ENCODE data around the gene POLR2L. TPM values are rescaled to one million over a fixed set of nuclear protein-coding genes. Genes with fewer than 3 reads are reported as not detected.

POLR2L gene
- total RNA-seq, 1 donor from 2014 or later = 106 TPM

DNA sequence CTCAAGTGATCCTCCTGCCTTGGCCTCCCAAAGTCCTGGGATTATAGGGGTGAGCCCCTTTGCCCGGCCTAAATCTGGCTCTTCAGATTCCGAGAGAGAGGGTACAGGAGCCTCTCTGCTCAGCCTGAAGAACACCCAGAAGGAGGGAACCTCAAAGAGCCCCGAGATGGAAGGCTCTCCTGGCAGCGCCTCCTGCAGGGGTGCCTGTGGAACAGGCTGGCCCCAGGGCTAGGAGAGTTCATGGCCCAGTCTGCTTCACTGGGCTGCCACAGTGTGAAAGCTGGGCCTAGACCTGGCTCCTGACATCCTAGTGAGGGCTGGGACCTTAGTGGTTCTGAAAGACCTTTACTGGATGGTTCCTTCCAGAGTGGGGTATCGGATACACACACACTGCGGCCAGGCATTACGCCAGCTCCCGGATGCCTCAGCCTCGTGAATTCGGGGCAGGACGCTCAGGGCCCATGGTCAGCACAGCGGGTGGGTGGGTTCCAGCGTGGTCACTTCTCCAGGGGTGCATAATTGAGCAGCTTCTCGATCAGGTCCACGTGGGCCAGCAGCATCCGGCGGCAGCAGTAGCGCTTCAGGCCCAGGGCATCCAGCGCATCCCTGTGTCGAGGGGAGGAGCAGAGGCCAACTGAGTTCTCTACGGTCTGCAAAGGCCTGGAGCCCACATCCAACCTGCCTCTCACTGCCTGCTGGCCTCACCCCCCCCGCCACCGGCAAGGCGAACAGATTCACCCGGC lies 2.3 kb downstream of the POLR2L start:
- Mint-ChIP-seq H3K27me3 (no peaks in the 10 kb centered on the region), H3K27ac (peak overlapping the region; percentile 75), H3K9me3 (no peaks in the 10 kb centered on the region), H3K36me3 (no peaks in the 10 kb centered on the region), H3K4me3 (peak overlapping the region; percentile 88), H3K4me1 (ENCODE audit: unreplicated experiment) (peaks cover 16% of the 10 kb centered on the region)
- DNase-seq (ENCODE audit: extremely low spot score, unreplicated experiment) = no peak
- TF ChIP-seq, protein P1, sequence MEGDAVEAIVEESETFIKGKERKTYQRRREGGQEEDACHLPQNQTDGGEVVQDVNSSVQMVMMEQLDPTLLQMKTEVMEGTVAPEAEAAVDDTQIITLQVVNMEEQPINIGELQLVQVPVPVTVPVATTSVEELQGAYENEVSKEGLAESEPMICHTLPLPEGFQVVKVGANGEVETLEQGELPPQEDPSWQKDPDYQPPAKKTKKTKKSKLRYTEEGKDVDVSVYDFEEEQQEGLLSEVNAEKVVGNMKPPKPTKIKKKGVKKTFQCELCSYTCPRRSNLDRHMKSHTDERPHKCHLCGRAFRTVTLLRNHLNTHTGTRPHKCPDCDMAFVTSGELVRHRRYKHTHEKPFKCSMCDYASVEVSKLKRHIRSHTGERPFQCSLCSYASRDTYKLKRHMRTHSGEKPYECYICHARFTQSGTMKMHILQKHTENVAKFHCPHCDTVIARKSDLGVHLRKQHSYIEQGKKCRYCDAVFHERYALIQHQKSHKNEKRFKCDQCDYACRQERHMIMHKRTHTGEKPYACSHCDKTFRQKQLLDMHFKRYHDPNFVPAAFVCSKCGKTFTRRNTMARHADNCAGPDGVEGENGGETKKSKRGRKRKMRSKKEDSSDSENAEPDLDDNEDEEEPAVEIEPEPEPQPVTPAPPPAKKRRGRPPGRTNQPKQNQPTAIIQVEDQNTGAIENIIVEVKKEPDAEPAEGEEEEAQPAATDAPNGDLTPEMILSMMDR (conservative IDR thresholded peaks at IDR 0.05) = peak; percentile 39

DNA sequence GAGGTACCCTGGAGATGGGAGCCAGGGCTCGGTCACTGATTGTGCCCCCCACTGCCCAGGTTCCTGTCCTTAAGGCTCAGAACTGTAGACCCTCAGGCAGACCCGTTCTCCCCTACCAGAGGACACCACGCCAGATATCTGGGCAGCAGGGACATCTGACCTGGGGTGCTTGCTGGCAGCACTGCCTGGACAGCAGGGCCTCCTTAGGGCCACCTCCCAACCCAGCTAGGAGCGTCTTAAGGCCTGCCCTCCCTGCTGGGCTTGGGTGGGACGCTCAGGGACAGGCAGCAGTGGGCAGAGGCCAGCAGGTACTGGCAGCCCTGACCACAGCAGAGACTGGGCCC lies 3.1 kb downstream of the POLR2L start:
- peaks cover 12% of the 10 kb centered on the region for H3K4me1 Mint-ChIP-seq (ENCODE audit: unreplicated experiment)
- no peaks in the 10 kb centered on the region for H3K36me3 Mint-ChIP-seq
- no peak overlapping the region for H3K4me3 Mint-ChIP-seq

DNA sequence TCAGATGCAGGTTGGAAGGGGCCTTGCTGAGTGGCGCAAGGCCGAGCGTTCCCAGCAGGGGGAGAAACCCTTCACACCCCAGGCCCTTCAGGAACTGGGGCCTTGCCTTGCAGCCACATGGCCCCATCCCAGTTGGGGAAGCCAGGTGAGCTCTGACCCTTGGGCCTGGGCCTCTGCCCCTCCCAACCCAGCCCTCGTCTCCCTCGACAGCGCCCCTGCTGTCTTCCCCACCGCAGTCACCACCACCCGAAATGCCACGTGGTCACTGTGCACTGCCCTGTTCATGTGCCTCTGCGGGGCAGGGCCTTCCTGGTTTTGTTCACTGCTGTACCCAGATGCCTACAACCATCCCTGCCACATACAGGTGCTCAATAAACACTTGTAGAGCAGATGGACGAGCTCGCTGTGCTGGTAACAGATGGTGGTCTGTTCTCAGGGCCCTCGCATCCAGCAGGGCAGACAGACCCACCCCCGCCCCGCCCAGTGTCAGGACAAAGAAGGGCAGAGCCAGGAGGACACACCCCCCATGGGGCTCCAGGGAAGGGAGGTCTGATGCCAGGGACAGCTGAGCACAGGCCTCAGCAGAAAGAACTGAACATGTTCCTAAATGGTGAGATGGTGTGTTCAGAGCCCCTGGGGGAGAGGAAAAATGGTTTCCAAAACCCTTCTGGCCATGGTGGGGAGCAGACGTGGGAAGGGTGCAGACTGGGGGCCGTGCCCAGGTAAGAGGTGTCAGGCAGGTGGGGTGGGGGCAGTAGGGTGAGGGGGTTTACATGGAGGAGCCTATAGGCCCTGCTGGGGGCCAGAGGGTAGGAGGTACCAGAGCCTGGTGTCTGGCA lies 3.7 kb downstream of the POLR2L start:
- no peak for DNase-seq (ENCODE audit: extremely low spot score, unreplicated experiment)
- Mint-ChIP-seq H3K27ac (no peak overlapping the region), H3K4me1 (ENCODE audit: unreplicated experiment) (peaks cover 12% of the 10 kb centered on the region), H3K4me3 (no peak overlapping the region), H3K27me3 (no peaks in the 10 kb centered on the region), H3K36me3 (no peaks in the 10 kb centered on the region), H3K9me3 (no peaks in the 10 kb centered on the region)
- TF ChIP-seq, protein P1 (conservative IDR thresholded peaks at IDR 0.05) = peak; percentile 55

More for the DNA sequence above, 3.1 kb downstream of the POLR2L start:
- DNase-seq (ENCODE audit: extremely low spot score, unreplicated experiment) = no peak
- TF ChIP-seq, protein P1 (conservative IDR thresholded peaks at IDR 0.05) = no peak
- Mint-ChIP-seq H3K27ac (peak overlapping the region; percentile 75), H3K27me3 (no peaks in the 10 kb centered on the region), H3K9me3 (no peaks in the 10 kb centered on the region)

DNA sequence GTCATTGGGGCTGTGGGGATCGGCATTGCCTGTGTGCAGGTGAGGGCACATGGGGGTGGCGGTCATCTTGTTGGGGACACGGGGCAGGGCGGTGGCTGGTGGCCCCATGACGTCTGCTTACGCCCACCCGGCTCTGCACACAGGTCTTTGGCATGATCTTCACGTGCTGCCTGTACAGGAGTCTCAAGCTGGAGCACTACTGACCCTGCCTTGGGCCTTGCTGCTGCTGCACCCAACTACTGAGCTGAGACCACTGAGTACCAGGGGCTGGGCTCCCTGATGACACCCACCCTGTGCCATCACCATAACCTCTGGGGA lies 4.4 kb downstream of the POLR2L start:
- H3K4me3 Mint-ChIP-seq = no peak overlapping the region
- no peaks in the 10 kb centered on the region for H3K36me3 Mint-ChIP-seq
- TF ChIP-seq, protein P1 (conservative IDR thresholded peaks at IDR 0.05) = no peak
- H3K27me3 Mint-ChIP-seq = no peaks in the 10 kb centered on the region
- no peaks in the 10 kb centered on the region for H3K9me3 Mint-ChIP-seq
- DNase-seq (ENCODE audit: extremely low spot score, unreplicated experiment) = no peak
- H3K4me1 Mint-ChIP-seq (ENCODE audit: unreplicated experiment) = peaks cover 12% of the 10 kb centered on the region
- no peak overlapping the region for H3K27ac Mint-ChIP-seq

DNA sequence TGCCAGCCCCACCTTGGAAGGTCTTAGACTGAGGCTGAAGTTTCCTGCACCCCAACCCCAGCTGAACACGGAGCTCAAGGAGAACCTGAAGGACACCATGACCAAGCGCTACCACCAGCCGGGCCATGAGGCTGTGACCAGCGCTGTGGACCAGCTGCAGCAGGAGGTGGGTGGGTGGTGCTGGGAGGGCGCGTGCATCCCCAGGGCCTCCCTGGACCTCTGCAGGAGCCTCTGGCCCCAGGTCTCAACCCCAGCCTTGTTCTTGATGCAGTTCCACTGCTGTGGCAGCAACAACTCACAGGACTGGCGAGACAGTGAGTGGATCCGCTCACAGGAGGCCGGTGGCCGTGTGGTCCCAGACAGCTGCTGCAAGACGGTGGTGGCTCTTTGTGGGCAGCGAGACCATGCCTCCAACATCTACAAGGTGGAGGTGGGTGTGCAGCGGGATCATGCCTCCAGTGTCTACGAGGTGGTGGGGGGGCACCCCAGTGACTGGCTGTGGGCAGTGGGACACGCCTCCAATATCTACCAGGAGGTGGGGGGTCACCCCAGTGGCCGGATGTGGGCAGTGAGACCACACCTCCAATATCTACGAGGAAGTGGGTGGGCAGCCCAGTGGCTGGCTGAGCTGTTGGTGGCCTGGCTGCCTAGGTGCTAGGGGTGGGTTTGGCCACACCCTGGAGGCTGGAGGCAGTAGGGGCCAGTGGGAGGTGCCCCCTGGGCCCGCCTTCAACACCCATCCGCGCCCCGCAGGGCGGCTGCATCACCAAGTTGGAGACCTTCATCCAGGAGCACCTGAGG lies 4.9 kb downstream of the POLR2L start:
- no peak overlapping the region for H3K4me3 Mint-ChIP-seq
- no peaks in the 10 kb centered on the region for H3K9me3 Mint-ChIP-seq
- no peak for DNase-seq (ENCODE audit: extremely low spot score, unreplicated experiment)
- no peak overlapping the region for H3K27ac Mint-ChIP-seq
- H3K4me1 Mint-ChIP-seq (ENCODE audit: unreplicated experiment) = peaks cover 12% of the 10 kb centered on the region
- TF ChIP-seq, protein P1 (conservative IDR thresholded peaks at IDR 0.05) = no peak
- no peaks in the 10 kb centered on the region for H3K36me3 Mint-ChIP-seq
- H3K27me3 Mint-ChIP-seq = peaks cover under 1% of the 10 kb centered on the region

Data from type B pancreatic cell (in vitro differentiated cells).